WTC11 (cell line): ENCODE measurements around the gene FNDC3B. TPM values are rescaled to one million over a fixed set of nuclear protein-coding genes. Genes with fewer than 3 reads are reported as not detected.

Source experiments
- ATAC-seq: fragments of 200-7000 bp; cut with Tn5 transposase; 2 replicates; pipeline ENCODE4 v1.10.0; 2021; ENCODE audit warnings: mild to moderate bottlenecking, moderate library complexity
- CTCF ChIA-PET: fragments of 300-600 bp; sonication (Branson Sonifier 250); formaldehyde crosslinking; loops from one replicate; lab custom pipeline; 2021; ENCODE audit warnings: antibody characterized with exemption; lab: Charles Lee
- POLR2A ChIA-PET: fragments of 350-600 bp; sonication (Branson Sonifier 250); formaldehyde crosslinking; loops from one replicate; lab custom pipeline; 2021; ENCODE audit warnings: antibody characterized with exemption; lab: Charles Lee
- DNase-seq: peaks from one replicate; pipeline ENCODE4 v3.0.0; 2021; ENCODE audit warnings: low spot score
- H3K27ac Mint-ChIP-seq: 2 replicates; pipeline ENCODE4 v1.8.0; 2021; ENCODE audit warnings: mixed read lengths
- H3K27me3 Mint-ChIP-seq: 2 replicates; pipeline ENCODE4 v1.8.0; 2021; ENCODE audit warnings: low read depth, mild to moderate bottlenecking, moderate library complexity, mixed read lengths
- H3K36me3 Mint-ChIP-seq: 2 replicates; pipeline ENCODE4 v1.8.0; 2021; ENCODE audit warnings: mixed read lengths
- H3K4me1 Mint-ChIP-seq: 2 replicates; pipeline ENCODE4 v1.8.0; 2022; ENCODE audit warnings: mixed read lengths
- H3K4me3 Mint-ChIP-seq: 2 replicates; pipeline ENCODE4 v1.8.0; 2021; ENCODE audit warnings: mild to moderate bottlenecking, moderate library complexity, mixed read lengths
- H3K9me3 Mint-ChIP-seq: 2 replicates; pipeline ENCODE4 v1.8.0; 2021; ENCODE audit warnings: mixed read lengths
- GTF2I ChIP-seq: fragments of 250-450 bp; sonication (Bioruptor Pico); conservative IDR thresholded peaks from 2 replicates; pipeline ENCODE4 v1.4.0; 2021; ENCODE audit warnings: mild to moderate bottlenecking
- RORB ChIP-seq: fragments of 250-450 bp; sonication (Bioruptor Pico); IDR thresholded peaks from 2 replicates; pipeline ENCODE4 v1.9.0; 2021; ENCODE audit warnings: mild to moderate bottlenecking
- SOX15 ChIP-seq: fragments of 250-450 bp; sonication (Bioruptor Pico); IDR thresholded peaks from 2 replicates; pipeline ENCODE4 v1.9.0; 2021; ENCODE audit warnings: mild to moderate bottlenecking
- TP53 ChIP-seq: sonication (generic); formaldehyde crosslinking; IDR thresholded peaks from 2 replicates; pipeline ENCODE4 v1.8.1; 2023; ENCODE audit warnings: mild to moderate bottlenecking, missing genetic modification reagents
- ZNF138 ChIP-seq: sonication (generic); formaldehyde crosslinking; conservative IDR thresholded peaks from 2 replicates; pipeline ENCODE4 v1.8.1; 2022; ENCODE audit warnings: mild to moderate bottlenecking, moderate library complexity, missing genetic modification reagents
- total RNA-seq: library from RNA; stranded (reverse); gene quantifications from 3 replicates; pipeline ENCODE4 v1.2.3, GENCODE V29; 2021
- TF ChIP-seq, protein P1 (sequence below): sonication (generic); formaldehyde crosslinking; conservative IDR thresholded peaks from 2 replicates; pipeline ENCODE4 v1.8.1; 2023; ENCODE audit warnings: mild to moderate bottlenecking, low read depth, missing genetic modification reagents, moderate library complexity
- TF ChIP-seq, protein P2 (sequence below): fragments of 250-450 bp; sonication (Bioruptor Pico); IDR thresholded peaks from 2 replicates; pipeline ENCODE4 v1.9.0; 2021; ENCODE audit warnings: moderate library complexity, mild to moderate bottlenecking, inconsistent platforms, borderline replicate concordance
- TF ChIP-seq, protein P3 (sequence below): sonication (generic); formaldehyde crosslinking; IDR thresholded peaks from 2 replicates; pipeline ENCODE4 v1.8.1; 2022; ENCODE audit warnings: missing genetic modification reagents, borderline replicate concordance
- TF ChIP-seq, protein P4 (sequence below): fragments of 250-450 bp; sonication (Bioruptor Pico); IDR thresholded peaks from 2 replicates; pipeline ENCODE4 v1.9.0; 2021; ENCODE audit warnings: mild to moderate bottlenecking, borderline replicate concordance
- TF ChIP-seq, protein P5 (sequence below): sonication (generic); formaldehyde crosslinking; IDR thresholded peaks from 2 replicates; pipeline ENCODE4 v1.8.0; 2023; ENCODE audit warnings: missing genetic modification reagents, mild to moderate bottlenecking, borderline replicate concordance
- TF ChIP-seq, protein P6 (sequence below): fragments of 200-600 bp; IDR thresholded peaks from 2 replicates; pipeline ENCODE4 v1.8.0; 2022; ENCODE audit warnings: antibody characterized with exemption
- TF ChIP-seq, protein P7 (sequence below): fragments of 250-450 bp; sonication (Bioruptor Pico); IDR thresholded peaks from 2 replicates; pipeline ENCODE4 v1.9.0; 2021; ENCODE audit warnings: mild to moderate bottlenecking

FNDC3B gene
- total RNA-seq, 1 experiment from 2014 or later, result 42.8 TPM

DNA sequence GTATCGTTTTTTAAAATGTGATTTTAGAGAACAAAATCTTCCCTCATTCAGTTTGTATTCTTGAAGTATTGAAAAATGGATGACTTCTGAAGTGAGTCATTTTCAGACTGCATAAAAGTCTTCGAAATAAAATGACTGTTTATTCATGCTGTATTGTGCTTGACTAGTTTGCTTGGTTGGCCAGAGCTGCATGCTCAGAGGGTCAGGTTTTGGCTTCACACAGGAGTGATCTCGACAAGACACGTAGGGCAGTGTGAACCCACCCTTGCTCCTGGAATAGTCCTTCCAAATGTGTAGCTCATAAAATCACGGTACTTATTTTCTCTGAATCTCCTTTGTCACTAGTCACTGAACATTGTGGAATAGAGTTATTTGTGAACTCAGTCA lies 73.3 kb downstream of the FNDC3B start (continued):
- TF ChIP-seq GTF2I (CRISPR knock-in tag), result no peak
- TF ChIP-seq, protein P1, sequence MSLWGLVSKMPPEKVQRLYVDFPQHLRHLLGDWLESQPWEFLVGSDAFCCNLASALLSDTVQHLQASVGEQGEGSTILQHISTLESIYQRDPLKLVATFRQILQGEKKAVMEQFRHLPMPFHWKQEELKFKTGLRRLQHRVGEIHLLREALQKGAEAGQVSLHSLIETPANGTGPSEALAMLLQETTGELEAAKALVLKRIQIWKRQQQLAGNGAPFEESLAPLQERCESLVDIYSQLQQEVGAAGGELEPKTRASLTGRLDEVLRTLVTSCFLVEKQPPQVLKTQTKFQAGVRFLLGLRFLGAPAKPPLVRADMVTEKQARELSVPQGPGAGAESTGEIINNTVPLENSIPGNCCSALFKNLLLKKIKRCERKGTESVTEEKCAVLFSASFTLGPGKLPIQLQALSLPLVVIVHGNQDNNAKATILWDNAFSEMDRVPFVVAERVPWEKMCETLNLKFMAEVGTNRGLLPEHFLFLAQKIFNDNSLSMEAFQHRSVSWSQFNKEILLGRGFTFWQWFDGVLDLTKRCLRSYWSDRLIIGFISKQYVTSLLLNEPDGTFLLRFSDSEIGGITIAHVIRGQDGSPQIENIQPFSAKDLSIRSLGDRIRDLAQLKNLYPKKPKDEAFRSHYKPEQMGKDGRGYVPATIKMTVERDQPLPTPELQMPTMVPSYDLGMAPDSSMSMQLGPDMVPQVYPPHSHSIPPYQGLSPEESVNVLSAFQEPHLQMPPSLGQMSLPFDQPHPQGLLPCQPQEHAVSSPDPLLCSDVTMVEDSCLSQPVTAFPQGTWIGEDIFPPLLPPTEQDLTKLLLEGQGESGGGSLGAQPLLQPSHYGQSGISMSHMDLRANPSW (CRISPR knock-in tag), result no peak
- TF ChIP-seq, protein P2, sequence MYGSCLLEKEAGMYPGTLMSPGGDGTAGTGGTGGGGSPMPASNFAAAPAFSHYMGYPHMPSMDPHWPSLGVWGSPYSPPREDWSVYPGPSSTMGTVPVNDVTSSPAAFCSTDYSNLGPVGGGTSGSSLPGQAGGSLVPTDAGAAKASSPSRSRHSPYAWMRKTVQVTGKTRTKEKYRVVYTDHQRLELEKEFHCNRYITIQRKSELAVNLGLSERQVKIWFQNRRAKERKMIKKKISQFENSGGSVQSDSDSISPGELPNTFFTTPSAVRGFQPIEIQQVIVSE, result no peak
- no peak for TF ChIP-seq SOX15 (CRISPR knock-in tag)
- TF ChIP-seq RORB (CRISPR knock-in tag), result no peak
- TF ChIP-seq, protein P3, sequence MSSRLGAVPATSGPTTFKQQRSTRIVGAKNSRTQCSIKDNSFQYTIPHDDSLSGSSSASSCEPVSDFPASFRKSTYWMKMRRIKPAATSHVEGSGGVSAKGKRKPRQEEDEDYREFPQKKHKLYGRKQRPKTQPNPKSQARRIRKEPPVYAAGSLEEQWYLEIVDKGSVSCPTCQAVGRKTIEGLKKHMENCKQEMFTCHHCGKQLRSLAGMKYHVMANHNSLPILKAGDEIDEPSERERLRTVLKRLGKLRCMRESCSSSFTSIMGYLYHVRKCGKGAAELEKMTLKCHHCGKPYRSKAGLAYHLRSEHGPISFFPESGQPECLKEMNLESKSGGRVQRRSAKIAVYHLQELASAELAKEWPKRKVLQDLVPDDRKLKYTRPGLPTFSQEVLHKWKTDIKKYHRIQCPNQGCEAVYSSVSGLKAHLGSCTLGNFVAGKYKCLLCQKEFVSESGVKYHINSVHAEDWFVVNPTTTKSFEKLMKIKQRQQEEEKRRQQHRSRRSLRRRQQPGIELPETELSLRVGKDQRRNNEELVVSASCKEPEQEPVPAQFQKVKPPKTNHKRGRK (CRISPR knock-in tag), result no peak
- no peak for TF ChIP-seq TP53 (CRISPR knock-in tag)
- TF ChIP-seq, protein P4, sequence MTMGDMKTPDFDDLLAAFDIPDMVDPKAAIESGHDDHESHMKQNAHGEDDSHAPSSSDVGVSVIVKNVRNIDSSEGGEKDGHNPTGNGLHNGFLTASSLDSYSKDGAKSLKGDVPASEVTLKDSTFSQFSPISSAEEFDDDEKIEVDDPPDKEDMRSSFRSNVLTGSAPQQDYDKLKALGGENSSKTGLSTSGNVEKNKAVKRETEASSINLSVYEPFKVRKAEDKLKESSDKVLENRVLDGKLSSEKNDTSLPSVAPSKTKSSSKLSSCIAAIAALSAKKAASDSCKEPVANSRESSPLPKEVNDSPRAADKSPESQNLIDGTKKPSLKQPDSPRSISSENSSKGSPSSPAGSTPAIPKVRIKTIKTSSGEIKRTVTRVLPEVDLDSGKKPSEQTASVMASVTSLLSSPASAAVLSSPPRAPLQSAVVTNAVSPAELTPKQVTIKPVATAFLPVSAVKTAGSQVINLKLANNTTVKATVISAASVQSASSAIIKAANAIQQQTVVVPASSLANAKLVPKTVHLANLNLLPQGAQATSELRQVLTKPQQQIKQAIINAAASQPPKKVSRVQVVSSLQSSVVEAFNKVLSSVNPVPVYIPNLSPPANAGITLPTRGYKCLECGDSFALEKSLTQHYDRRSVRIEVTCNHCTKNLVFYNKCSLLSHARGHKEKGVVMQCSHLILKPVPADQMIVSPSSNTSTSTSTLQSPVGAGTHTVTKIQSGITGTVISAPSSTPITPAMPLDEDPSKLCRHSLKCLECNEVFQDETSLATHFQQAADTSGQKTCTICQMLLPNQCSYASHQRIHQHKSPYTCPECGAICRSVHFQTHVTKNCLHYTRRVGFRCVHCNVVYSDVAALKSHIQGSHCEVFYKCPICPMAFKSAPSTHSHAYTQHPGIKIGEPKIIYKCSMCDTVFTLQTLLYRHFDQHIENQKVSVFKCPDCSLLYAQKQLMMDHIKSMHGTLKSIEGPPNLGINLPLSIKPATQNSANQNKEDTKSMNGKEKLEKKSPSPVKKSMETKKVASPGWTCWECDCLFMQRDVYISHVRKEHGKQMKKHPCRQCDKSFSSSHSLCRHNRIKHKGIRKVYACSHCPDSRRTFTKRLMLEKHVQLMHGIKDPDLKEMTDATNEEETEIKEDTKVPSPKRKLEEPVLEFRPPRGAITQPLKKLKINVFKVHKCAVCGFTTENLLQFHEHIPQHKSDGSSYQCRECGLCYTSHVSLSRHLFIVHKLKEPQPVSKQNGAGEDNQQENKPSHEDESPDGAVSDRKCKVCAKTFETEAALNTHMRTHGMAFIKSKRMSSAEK, result no peak

DNA sequence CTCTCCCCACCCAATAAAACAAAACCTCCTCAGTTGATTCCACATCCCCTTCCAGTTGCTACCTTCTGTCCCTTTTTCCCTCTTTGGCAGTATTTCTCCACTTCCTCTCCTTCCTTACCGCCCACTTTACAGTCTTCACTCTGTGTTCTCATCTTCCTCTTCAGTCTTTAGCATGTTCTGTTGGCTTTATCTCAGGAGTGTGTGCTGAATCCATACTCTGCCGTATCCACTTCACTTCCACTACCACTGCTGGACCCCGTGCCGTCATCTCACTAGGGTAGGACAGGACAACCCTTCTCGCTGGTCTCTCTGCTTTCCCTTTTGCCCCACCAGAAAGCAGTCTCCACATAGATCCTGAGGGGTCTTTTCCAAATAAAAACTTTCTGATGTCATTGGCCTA lies 74.3 kb downstream of the FNDC3B start:
- Mint-ChIP-seq H3K4me3 (no peak overlapping the region), H3K9me3 (peaks cover 6% of the 10 kb centered on the region; the same call in 1 of the 2 replicates), H3K4me1 (peaks cover 40% of the 10 kb centered on the region), H3K27ac (peak overlapping the region; percentile 33; the same call in 1 of the 2 replicates), H3K36me3 (peaks cover 43% of the 10 kb centered on the region), H3K27me3 (no peaks in the 10 kb centered on the region)
- ChIA-PET POLR2A (no interaction called here), CTCF (no interaction called here)
- DNase-seq (no peak), ATAC-seq (no peak)
- TF ChIP-seq, protein P5, sequence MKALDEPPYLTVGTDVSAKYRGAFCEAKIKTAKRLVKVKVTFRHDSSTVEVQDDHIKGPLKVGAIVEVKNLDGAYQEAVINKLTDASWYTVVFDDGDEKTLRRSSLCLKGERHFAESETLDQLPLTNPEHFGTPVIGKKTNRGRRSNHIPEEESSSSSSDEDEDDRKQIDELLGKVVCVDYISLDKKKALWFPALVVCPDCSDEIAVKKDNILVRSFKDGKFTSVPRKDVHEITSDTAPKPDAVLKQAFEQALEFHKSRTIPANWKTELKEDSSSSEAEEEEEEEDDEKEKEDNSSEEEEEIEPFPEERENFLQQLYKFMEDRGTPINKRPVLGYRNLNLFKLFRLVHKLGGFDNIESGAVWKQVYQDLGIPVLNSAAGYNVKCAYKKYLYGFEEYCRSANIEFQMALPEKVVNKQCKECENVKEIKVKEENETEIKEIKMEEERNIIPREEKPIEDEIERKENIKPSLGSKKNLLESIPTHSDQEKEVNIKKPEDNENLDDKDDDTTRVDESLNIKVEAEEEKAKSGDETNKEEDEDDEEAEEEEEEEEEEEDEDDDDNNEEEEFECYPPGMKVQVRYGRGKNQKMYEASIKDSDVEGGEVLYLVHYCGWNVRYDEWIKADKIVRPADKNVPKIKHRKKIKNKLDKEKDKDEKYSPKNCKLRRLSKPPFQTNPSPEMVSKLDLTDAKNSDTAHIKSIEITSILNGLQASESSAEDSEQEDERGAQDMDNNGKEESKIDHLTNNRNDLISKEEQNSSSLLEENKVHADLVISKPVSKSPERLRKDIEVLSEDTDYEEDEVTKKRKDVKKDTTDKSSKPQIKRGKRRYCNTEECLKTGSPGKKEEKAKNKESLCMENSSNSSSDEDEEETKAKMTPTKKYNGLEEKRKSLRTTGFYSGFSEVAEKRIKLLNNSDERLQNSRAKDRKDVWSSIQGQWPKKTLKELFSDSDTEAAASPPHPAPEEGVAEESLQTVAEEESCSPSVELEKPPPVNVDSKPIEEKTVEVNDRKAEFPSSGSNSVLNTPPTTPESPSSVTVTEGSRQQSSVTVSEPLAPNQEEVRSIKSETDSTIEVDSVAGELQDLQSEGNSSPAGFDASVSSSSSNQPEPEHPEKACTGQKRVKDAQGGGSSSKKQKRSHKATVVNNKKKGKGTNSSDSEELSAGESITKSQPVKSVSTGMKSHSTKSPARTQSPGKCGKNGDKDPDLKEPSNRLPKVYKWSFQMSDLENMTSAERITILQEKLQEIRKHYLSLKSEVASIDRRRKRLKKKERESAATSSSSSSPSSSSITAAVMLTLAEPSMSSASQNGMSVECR (CRISPR knock-in tag), result no peak
- TF ChIP-seq, protein P6, sequence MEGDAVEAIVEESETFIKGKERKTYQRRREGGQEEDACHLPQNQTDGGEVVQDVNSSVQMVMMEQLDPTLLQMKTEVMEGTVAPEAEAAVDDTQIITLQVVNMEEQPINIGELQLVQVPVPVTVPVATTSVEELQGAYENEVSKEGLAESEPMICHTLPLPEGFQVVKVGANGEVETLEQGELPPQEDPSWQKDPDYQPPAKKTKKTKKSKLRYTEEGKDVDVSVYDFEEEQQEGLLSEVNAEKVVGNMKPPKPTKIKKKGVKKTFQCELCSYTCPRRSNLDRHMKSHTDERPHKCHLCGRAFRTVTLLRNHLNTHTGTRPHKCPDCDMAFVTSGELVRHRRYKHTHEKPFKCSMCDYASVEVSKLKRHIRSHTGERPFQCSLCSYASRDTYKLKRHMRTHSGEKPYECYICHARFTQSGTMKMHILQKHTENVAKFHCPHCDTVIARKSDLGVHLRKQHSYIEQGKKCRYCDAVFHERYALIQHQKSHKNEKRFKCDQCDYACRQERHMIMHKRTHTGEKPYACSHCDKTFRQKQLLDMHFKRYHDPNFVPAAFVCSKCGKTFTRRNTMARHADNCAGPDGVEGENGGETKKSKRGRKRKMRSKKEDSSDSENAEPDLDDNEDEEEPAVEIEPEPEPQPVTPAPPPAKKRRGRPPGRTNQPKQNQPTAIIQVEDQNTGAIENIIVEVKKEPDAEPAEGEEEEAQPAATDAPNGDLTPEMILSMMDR, result no peak
- TF ChIP-seq, protein P3 (CRISPR knock-in tag), result no peak
- no peak for TF ChIP-seq ZNF138
- TF ChIP-seq, protein P7, sequence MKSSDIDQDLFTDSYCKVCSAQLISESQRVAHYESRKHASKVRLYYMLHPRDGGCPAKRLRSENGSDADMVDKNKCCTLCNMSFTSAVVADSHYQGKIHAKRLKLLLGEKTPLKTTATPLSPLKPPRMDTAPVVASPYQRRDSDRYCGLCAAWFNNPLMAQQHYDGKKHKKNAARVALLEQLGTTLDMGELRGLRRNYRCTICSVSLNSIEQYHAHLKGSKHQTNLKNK (CRISPR knock-in tag), result no peak
